ENCODE data around the gene TRIM72. TPM values are rescaled to one million over a fixed set of nuclear protein-coding genes. Genes with fewer than 3 reads are reported as not detected.

Gene TRIM72
- total RNA-seq, 3 donors from 2014 or later, result 0.02 TPM; not detected in 2

DNA sequence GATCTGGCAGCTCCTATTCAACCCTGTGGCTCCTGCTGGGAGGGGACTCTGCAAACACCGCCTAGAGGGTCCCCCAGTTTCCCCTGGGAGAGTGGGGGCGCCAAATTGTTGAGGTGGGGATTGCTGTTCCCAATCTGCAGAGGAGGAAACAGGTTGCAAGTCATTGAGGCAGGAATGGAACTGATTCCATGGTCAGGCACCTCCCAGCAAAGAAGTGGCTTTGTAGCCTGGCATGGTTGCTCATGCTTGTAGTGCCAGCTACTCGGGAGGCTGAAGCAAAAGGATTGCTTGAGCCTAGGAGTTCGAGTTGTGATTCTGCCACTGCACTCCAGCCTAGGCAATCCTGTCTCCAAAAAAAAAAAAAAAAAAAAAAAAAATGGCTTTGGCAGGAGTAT is 3.2 kb downstream of the TRIM72 start:
- ATAC-seq (no peak), DNase-seq (no peak)
- Histone ChIP-seq H3K4me3 (no peak overlapping the region), H3K4me1 (ENCODE audit: low read depth) (peaks cover 26% of the 10 kb centered on the region), H3K9me3 (no peaks in the 10 kb centered on the region), H3K36me3 (ENCODE audit: low read depth) (no peaks in the 10 kb centered on the region)
- TF ChIP-seq, protein P1, sequence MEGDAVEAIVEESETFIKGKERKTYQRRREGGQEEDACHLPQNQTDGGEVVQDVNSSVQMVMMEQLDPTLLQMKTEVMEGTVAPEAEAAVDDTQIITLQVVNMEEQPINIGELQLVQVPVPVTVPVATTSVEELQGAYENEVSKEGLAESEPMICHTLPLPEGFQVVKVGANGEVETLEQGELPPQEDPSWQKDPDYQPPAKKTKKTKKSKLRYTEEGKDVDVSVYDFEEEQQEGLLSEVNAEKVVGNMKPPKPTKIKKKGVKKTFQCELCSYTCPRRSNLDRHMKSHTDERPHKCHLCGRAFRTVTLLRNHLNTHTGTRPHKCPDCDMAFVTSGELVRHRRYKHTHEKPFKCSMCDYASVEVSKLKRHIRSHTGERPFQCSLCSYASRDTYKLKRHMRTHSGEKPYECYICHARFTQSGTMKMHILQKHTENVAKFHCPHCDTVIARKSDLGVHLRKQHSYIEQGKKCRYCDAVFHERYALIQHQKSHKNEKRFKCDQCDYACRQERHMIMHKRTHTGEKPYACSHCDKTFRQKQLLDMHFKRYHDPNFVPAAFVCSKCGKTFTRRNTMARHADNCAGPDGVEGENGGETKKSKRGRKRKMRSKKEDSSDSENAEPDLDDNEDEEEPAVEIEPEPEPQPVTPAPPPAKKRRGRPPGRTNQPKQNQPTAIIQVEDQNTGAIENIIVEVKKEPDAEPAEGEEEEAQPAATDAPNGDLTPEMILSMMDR (IDR thresholded peaks at IDR 0.05), result no peak
- intact Hi-C loops (cut with DNase I, micrococcal nuclease), result no loop called here

DNA sequence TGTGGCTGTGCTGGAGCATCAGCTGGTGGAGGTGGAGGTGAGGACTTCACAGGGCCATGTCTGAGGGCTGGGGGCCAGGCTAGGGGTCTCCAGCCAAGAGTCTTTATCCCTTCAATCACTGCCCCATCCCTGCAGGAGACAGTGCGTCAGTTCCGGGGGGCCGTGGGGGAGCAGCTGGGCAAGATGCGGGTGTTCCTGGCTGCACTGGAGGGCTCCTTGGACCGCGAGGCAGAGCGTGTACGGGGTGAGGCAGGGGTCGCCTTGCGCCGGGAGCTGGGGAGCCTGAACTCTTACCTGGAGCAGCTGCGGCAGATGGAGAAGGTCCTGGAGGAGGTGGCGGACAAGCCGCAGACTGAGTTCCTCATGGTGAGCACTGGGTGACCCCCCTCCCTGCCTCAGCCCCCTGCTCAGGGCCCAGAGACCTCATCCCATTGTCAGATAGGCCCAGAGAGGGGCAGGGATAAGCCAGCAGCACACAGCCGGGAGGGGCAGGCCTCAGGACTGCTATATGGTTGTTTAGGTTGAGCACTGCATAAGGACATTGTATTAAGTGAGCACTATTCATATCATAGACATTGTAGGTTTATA is 5.3 kb downstream of the TRIM72 start:
- intact Hi-C loops (cut with DNase I, micrococcal nuclease), result no loop called here
- Histone ChIP-seq H3K9me3 (no peaks in the 10 kb centered on the region), H3K4me3 (no peak overlapping the region), H3K36me3 (ENCODE audit: low read depth) (no peaks in the 10 kb centered on the region), H3K4me1 (ENCODE audit: low read depth) (peaks cover 26% of the 10 kb centered on the region)
- DNase-seq (no peak), ATAC-seq (no peak)
- TF ChIP-seq, protein P1 (IDR thresholded peaks at IDR 0.05), result no peak

DNA sequence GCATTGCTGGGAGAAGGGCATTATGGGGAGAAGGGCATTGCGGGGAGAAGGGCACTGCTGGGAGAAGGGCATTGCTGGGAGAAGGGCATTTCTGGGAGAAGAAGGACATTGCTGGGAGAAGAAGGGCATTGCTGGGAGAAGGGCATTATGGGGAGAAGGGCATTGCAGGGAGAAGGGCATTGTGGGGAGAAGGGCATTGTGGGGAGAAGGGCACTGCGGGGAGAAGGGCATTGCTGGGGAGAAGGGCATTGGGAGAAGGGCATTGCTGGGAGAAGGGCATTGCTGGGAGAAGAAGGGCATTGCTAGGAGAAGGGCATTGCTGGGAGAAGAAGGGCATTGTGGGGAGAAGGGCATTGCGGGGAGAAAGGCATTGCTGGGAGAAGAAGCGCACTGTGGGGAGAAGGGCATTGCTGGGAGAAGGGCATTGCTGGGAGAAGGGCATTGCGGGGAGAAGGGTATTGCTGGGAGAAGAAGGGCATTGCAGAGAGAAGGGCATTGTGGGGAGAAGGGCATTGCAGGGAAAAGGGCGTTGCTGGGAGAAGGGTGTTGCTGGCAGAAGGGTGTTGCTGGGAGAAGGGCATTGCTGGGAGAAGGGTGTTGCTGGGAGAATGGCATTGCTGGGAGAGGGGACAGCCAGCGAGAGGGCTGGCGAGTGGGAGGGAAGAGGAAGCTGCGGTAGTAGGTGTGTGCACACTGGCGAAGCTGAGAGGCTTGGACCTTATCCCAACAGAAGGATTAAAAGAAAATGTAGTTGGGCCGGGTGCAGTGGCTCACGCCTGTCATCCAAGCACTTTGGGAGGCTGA is 7.6 kb downstream of the TRIM72 start:
- H3K36me3 ChIP-seq (ENCODE audit: low read depth), result no peaks in the 10 kb centered on the region
- no peaks in the 10 kb centered on the region for H3K9me3 ChIP-seq
- ATAC-seq (peak; percentile 82), DNase-seq (peak in 1 of 3 donors; percentile 48)
- intact Hi-C loops (cut with DNase I, micrococcal nuclease), result no loop called here
- H3K4me3 ChIP-seq, result no peak overlapping the region
- peaks cover 5% of the 10 kb centered on the region for H3K4me1 ChIP-seq (ENCODE audit: low read depth)
- TF ChIP-seq, protein P1 (IDR thresholded peaks at IDR 0.05), result no peak

DNA sequence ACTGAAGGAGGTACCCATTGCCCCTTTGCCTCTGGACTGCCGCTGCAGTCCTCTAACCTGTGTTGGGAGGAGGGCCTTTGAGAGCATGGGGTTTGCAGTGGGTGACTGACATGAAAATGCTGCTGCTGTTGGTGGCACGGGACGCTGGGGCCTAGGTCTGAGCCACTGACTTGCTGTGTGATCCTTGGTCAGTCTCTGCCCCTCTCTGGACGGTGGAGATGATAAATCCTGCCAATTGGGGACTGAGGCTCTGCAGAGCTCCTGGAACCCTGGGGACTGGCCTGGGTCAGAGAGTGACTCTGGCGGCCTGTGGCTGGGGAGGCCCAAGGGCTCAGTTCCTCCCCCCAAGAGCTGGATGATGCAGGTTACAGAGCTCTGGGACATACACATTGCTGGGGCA is 9.1 kb downstream of the TRIM72 start:
- no peak overlapping the region for H3K4me3 ChIP-seq
- intact Hi-C loops (cut with DNase I, micrococcal nuclease), result no loop called here
- ATAC-seq (no peak), DNase-seq (no peak)
- H3K9me3 ChIP-seq, result no peaks in the 10 kb centered on the region
- no peaks in the 10 kb centered on the region for H3K36me3 ChIP-seq (ENCODE audit: low read depth)
- TF ChIP-seq, protein P1 (IDR thresholded peaks at IDR 0.05), result no peak
- no peaks in the 10 kb centered on the region for H3K4me1 ChIP-seq (ENCODE audit: low read depth)

DNA sequence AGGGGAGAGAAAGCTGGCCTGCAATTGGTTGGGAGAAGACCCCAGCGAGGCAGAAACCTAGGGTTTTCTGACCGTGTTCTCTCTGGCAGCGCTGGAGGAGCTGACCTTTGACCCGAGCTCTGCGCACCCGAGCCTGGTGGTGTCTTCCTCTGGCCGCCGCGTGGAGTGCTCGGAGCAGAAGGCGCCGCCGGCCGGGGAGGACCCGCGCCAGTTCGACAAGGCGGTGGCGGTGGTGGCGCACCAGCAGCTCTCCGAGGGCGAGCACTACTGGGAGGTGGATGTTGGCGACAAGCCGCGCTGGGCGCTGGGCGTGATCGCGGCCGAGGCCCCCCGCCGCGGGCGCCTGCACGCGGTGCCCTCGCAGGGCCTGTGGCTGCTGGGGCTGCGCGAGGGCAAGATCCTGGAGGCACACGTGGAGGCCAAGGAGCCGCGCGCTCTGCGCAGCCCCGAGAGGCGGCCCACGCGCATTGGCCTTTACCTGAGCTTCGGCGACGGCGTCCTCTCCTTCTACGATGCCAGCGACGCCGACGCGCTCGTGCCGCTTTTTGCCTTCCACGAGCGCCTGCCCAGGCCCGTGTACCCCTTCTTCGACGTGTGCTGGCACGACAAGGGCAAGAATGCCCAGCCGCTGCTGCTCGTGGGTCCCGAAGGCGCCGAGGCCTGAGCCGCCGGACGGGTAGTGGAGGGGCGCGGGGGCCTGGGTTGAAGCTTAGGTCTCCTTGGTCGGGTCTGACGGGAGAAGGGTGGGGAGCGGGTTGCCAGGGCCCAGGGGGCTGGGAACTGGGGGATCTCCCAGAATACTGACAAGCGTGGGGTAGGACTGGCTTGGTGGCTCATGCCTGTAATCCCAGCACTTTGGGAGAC is 10.4 kb downstream of the TRIM72 start:
- DNase-seq (no peak), ATAC-seq (no peak)
- Histone ChIP-seq H3K4me3 (no peak overlapping the region), H3K9me3 (no peaks in the 10 kb centered on the region), H3K4me1 (ENCODE audit: low read depth) (no peaks in the 10 kb centered on the region), H3K36me3 (ENCODE audit: low read depth) (no peaks in the 10 kb centered on the region)
- TF ChIP-seq, protein P1 (IDR thresholded peaks at IDR 0.05), result no peak
- intact Hi-C loops (cut with DNase I, micrococcal nuclease), result no loop called here
